ENCODE data around the gene CWC15.
"Not testable (repeated sequence)": the region's sequence is repeated elsewhere in the genome, so short reads cannot be mapped to it uniquely, and the experiment has no call there.

CWC15 gene

DNA sequence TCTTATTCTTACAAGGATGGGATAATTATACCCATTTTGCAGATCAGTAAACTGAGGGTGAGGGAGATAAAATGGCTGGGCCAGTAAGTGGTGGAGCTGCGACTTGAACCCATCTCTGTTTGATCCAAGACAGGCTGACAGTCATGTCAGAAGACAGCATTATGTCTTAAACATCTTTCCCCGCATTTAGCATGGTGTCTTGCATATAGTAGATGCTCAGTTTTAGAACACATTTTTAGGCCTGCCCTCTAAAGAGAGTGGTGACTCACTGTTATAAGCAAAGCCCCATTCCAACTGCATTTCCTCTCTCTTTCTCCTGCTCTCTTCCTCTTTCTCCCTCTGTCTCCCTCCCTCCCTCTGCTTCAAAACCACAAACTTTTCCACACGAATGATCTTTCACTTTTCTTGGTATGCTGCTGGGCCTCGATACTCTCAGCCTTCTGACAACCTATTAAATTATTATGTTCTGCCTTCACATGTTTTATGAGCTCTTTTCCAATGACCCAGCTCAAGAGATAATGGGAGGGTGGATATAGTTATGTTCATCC is 25.2 kb downstream of the CWC15 start:
- DNase-seq: no peak

DNA sequence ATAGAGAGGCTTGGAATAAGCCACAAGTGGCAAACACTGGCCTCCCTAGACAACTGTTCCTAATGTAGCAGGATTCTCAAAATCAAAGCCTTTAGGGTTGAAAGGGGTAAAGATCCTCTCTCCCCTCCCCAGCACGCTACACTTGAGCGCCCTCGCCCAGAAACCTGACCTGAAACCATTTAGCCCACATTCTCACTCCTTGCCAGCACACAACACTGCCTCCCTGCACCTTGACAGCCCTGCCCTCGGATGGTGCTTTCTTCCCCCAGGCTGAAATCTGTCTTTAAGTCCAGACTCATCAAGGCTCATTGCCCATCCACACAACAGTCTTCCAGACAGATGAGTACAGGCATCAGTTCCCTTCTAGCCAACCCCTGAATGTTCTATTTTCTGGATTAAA is 26.5 kb downstream of the CWC15 start:
- DNase-seq: no peak

DNA sequence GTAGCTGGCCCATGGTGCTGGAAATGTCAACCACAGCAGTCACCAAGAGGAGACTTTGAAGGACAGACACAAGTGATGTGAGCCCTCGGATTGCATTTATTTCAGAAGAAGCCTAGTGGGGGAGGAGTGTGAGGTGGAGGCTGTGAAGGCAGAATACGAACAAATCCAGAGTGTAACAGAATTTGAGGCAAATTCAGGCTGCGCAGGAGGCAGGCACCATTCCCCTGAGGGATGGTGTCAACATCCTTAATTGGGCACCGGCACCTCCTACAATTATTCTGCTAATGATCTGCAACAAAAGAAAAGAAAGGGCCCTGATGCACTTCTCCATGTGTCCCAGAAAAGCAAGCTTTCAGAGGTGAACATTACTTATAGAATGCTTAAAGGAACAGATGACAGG is 32.2 kb downstream of the CWC15 start:
- no peak for DNase-seq

DNA sequence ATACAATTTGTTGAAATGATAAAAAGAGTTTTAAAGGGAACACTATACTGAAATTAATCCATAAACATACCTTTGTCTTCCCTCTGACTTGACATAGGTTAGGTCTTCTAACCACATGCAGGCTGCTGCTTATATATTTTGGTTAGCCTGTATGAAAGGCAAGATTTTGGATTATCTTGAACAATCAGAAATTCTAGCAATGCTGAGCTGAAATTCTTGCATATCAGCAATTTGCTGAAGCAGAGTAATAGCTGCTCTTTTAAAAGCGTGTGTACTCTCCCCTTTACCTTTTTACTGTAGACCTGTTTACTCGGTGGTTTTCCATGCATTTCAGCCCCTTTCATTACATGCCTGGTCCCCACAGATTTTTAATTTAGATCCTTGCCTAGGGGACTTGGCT is 34.0 kb downstream of the CWC15 start:
- no peak for DNase-seq

DNA sequence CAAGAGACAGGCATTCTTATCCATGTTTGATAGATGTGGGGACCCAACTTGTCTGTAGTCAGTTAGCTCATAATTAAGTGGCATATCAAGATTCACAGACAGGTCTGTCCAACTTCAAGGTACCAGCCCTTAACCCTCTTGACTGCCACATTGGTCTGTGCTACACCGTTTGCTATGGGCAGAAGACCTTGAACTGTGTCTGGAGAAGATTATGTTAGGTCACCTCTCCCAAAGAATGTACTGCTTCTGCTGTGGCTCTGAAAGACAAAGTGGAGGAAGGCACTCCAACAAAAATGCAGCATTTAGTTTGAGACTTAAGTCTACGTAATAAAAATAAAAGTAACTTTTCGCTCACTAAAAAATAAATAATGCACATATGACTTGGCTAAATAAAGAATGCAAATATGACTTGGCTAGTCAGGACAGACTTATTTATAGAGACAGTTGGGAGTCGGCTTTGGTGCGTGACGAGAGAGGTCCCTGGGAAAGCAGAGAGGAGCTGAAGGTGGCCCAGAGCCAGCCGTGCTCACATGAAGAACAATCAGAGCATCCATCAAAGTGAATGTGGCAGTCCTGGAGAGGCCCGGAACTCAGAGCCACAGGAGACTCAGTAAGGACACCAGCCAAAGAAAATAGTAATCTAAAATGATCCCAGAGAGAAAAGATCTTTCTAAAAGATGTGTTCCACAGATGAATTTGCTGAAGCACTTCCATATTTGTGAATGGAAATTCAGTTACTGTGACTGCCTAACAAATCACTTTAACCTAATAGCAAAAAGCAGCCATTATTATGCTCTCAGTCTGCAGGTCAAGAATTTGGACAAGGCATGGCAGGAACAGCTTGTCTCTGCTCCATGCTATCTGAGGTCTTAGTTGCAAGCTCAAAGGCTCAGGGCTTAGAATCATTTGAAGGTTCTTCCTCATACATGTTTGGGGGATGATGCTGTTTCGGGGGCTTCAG is 35.0 kb downstream of the CWC15 start:
- DNase-seq: peak; percentile 6

DNA sequence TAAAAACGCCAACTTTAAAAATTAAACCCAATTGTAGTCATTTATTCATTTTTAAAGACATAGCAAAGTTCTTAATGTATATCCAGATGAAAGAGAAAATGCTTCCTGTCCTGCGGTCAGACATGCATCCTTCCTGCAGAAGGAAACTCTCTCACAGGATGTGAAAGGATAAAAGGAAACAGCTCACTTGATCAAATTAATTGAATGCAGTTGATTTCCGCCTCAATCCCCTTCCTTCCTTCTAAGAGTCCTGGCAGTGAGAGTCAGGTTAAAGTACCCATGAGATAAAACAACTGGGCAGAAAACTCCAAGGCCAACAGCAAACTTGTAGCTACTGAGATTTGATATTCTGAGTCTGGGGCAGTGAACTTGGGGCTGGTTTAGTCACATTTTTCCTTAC is 38.5 kb downstream of the CWC15 start:
- no peak for DNase-seq

DNA sequence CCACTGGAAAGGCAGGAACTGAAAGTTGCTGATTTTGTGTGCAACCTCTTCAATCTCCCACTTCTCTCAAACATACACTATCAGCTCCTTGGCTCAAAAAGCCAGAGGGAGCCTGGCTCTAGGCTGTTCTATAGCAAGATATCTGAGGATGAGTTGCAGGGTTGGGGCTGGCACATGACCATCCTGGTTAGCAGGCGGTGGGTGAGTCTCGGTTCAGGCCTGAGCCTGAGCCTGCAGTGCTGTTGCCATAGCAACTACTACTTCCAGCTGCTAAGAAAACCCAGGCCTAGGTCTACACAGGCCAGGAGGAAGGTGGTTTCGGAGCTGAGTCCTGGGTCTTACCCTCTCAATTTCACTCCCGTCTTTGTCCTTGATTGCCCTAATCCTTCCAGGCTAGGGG is 39.0 kb downstream of the CWC15 start:
- DNase-seq: peak; percentile 18

DNA sequence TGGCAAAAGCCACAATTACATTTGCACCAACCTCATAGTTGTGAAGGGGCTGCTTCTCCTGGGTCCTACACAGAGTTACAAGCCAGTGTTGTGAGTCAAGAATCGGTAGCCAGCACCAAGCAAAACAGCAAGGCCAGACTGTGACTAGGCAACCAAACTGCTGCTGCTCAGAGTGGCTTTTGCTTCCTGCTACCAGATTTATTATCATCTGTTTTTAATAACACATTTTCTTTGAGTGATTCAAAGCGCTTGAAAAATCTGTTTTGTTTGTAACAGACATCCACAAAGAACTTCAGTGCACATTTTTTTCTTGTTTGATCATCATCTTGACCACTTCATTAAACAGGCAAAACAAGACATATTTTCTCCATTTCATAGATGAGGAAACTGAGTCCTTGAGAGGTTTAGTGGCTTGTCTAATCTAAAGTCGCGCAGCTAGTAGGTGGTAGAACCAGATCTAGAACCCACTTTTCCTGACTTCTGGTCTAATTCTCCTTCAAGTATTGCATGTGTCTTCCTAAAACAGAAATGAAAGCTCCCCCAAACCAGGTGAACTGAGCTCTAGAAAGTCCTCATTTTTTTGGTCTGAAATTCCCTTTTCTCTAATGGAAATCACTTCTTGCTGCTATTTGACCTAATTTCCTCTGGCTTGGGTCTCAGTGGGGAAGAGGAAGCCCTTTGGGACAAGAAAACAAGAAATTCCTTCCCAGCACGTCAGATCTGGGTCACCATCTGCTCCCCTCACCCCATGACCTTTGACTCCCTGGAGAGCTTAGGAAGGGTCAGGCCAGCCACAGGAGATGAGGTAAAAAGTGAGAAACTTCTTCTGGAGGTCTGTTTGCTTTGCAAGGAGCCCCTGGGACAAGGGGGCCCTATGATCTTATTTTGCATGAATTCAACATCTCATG is 39.9 kb downstream of the CWC15 start:
- no peak for DNase-seq

DNA sequence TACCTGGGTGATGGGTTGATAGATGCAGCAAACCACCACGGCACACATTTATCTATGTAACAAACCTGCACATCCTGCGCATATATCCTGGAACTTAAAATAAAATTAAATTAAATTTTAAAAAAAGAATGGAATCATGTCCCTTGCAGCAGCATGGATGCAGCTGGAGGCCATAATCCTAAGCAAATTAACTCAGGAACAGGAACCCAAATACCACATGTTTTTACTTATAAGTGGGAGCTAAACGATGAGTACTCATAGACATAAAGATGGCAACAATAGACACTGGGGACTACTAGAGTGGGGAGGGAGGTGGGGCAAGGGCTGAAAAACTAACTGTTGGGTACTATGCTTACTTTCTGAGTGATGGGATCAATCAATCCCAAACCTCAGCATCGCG is 40.9 kb downstream of the CWC15 start:
- no peak for DNase-seq

DNA sequence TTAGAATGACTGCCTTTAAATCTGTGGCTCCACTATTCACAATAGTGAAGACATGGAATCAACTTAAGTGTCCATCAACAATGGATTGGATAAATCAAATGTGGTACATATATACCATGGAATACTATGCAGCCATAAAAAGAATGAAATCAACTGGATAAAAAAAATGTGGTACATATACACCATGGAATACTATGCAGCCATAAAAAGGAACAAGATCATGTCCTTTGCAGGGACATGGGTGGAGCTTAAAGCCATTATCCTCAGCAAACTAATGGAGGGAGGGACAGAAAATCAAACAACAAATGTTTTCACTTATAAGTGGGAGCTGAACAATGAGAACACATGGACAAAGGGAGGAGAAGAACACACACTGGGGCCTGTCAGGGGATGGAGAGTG is 41.3 kb downstream of the CWC15 start:
- DNase-seq: not testable (repeated sequence)

DNA sequence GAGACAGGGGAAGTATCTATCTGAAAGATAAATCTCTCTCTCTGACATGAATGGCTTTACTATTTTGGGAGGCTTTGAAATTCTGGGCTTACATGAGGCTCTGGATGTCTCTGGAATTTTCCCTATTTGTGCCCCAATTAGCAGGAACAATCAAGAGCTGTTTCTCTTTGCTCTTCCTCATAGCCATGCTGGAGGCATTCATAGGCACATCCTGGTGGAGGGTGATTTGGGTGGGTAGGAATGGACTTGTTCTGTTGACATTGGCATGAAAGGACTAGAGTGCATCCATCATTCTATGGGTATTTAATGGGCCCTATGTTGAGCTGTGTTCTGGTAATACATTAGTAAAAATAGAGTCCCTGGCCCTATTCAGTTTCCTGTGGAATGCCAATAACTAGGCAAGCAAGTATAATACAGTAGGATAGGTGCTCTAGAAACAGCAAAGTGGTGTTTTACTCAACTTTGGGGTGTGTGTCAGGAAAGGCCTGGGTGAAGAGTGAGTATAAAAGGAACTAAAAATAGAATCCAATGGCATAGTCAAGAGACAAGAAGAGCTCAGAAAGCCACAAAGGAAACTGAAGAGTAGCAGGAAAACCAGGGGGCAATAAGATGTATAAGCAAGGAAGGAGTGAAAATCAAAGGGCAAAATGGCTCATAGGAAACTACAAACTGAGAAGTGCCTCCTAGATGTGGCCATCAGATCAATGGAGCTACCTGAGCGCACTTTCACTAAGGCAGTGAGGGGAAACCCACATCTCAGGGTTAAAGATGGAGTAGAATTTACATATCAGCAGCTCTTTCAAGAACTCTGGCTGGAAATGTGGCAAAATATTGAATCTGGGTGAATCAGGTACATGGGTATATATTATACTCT is 45.0 kb downstream of the CWC15 start:
- DNase-seq: no peak

DNA sequence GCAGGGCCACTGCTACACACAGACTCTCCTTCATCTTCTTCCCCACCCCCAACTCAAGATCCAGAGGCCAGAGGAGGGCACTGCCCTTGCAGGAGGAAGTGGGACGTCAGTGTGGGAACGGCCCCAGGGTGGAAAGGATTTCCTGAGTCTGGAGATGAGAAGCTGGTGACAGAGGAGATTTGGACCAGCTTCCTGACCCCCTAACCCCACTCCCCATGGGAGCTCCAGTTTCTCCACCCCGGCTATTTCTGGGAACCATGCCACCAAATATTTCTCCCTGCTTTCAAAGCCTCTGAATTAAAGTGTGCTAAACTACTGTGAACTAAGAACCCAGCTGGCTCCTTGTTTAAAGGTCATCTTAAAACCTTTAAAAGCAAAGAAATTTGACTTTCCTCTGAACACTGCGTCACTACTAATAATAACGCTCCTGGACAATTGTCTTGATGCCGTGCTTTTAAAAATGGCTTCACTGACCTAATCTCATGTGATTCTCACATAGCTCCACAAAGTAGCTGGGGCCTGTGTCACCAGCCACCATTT is 46.6 kb downstream of the CWC15 start:
- DNase-seq: no peak

DNA sequence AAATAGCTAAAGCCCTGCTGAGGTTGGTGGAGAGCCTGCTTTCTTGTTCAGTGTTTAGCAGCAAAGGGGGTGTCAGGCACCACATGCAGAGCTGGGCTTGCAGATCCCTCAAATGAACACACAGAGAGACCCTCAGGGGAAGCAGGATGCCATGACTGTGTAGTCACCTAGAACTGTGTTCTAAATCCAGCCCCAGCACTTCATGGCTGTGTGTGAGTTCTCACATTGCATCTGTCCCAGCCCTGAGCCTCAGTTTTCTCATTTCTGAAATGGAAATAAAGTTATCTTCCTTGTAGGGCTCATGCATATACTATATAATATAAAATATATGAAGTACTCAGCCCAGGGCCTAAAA is 47.1 kb downstream of the CWC15 start:
- DNase-seq: no peak

DNA sequence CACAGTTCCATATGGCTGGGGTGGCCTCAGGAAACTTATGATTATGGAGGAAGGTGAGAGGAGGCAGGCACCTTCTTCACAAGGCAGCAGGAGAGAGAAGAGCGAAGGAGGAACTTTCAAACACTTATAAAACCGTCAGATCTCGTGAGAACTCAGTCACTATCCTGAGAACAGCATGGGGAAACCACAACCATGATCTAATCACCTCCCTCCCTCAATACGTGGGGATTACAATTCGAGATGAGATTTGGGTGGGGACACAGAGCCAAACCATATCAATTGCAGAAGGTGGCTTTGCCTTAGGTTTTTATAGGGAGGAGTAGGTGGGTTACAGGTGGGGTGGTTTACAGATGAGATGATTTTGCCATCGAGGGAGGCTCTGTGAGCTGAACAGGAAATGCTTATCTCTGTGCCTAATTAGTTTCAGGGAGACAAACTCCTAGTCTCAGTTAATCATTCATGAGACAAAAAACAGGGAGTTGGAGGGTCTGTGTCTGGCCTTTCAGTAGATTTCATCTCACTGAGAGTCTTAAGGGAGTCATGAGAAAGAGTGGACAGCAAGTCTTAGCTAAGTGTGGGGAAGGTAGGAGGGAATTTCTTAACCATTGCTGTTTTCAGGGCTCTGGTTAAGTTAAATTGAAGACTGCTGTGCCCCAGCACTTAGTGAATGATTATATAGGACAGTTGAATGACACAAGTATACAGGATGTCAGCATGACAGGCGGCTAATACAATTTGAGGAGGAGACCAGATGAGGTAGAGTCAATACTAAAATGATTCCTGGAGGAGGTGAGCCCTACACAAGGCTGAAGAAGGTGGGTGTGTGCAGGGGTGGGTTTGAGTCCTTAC is 47.7 kb downstream of the CWC15 start:
- no peak for DNase-seq

DNA sequence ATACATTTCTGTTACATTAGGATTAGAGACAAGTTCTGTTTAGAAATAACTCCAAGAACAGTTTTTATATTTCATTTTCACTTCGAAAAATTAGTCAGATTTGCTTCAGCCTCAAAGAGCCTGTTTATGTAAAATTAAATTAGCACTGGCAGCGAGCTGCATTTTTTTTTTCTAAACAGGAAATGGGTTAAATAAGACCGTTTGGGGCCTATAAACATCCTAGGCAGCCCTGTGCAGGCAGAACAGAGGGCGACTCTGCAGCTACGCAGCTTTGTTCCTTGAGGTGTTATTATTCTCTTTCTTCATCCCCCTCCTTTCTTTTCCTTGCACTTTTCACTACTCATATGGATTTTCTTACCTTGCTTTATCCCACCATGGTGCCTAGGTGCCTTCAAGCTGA is 48.7 kb downstream of the CWC15 start:
- no peak for DNase-seq

DNA sequence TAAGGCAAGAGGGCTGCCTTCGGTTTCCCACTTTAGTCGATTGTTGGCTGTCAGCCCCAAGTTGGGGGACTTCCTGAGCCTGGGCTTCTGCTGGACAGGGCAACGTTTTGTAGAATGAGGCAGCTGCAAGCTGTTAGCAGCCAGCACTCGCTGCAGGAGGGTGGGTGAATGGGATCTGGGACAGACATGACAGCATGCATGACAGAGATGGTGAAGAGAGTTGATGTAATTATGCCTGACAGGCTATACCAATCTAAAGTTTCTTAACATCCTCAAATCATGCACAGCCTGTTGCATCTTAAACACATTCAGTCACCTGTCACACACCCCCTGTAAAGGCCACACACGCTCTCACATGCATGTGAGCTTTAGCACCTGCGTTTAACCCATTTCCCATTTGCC is 49.2 kb downstream of the CWC15 start:
- DNase-seq: no peak

DNA sequence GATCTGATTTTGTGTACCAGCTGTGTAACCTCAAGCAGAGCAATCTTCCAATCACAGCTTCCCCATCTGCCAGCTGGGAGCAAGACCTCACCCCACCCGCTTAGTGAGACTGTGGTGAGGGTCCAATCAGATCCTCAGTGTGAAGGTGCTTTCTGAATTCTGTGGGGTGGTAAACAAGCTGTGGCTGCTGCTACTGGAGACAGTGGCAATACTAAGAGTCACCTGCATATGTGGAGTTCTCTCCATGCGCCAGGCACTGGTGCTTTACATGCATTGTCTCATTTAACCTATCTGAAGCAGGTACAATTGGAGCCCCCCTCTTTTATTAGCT is 50.4 kb downstream of the CWC15 start:
- DNase-seq: no peak

DNA sequence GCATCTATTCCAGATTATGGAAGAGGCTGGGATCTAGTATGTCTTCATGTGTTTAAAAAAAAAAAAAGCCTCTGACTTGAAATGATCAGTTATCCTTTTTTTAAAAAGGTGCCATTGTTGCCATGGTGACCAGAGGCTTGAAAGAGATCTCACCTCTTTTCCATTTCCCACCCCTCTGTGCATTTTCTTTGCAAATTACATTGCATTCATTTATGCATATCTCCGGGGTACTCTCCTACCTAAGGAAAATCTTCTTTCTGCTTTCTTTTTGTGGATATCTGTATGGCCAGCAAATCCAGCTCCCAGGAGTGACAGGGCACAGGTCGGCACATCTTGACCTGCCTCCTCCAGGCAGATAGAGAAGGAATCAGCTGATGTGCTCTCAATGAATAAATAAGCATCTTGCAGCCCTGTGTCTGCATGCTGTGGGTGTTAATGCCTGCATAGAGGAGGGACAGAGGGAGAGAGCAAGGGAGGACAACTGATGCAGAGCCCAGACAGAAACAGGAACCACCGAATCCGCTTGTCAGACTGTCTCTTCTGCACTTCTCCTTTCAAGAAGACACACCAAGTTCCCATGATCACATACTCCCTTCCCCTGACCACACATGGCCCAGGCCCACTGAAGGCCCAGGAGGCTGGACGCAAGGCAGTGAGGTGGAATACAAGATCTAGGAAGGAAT is 50.9 kb downstream of the CWC15 start:
- DNase-seq: no peak

DNA sequence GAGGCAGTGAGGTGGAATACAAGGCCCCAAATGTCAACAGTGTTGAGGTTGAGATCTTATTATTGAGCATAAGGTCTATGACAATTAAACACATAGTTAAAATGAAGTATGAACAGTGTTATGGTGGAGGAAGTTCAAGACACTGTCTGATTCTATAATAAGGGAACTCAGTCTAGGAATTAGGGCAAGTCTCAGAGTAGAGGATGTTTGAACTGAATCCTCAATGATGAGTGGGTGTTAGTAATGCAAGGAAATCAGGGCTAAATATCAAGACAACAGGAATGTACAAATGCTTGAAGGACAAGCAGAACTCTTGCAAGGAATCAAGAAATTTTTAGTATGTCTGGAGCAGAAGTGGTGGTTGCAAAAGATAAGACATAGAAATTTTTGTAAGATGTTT is 53.0 kb downstream of the CWC15 start:
- DNase-seq: no peak

DNA sequence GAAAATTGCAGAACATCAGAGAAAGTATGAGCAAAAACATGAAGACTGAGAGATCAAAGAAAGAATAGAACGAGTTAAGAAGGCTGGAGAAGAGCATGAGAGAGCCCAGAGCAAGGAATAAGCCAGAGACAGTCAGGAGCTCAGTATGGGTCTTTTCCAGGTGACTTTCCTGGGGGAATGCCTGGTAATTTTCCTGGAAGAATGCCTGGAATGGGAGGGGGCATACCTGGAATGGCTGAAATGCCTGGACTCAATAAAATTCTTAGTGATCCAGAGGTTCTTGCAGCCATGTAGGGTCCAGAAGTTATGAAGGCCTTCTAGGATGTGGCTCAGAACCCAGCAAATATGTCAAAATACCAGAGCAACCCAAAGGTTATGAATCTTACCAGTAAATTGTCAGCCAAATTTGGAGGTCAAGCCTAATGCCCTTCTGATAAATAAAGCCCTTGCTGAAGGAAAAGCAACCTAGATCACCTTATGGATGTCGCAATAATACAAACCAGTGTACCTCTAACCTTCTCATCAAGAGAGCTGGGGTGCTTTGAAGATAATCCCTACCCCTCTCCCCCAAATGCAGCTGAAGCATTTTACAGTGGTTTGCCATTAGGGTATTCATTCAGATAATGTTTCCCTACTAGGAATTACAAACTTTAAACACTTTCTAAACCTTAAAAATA is 59.5 kb downstream of the CWC15 start:
- DNase-seq: not testable (repeated sequence)
